GM12878 (cell line): Measurements from ENCODE around the gene IL3RA. TPM values are rescaled to one million over a fixed set of nuclear protein-coding genes. Genes with fewer than 3 reads are reported as not detected.

Source experiments
- ATF7 ChIP-seq: fragments of 450-650 bp; IDR thresholded peaks from 2 replicates; pipeline ENCODE4 v1.6.1; 2016; ENCODE audit warnings: low read depth, mild to moderate bottlenecking
- BCL3 ChIP-seq: IDR thresholded peaks from 2 replicates; pipeline ENCODE4 v1.6.1; 2011; ENCODE audit warnings: borderline replicate concordance, low read depth, mild to moderate bottlenecking, moderate library complexity, low read length; ENCODE audit not compliant: insufficient read depth, poor library complexity, severe bottlenecking
- CBFB ChIP-seq: IDR thresholded peaks from 2 replicates; pipeline ENCODE4 v1.6.1; 2016; ENCODE audit warnings: antibody characterized with exemption, low read depth
- CBX5 ChIP-seq: sonication (generic); IDR thresholded peaks from 2 replicates; pipeline ENCODE4 v1.6.1; 2016; ENCODE audit warnings: low read depth, moderate library complexity, mild to moderate bottlenecking, inconsistent platforms
- CEBPB ChIP-seq, 2 experiments: fragments of 150-350 bp in 1 of 2; IDR thresholded peaks; 2 replicates each; pipeline ENCODE4 v1.6.1; 2012 to 2014; ENCODE audit warnings: low read depth in 2 of 2, low read length in 2 of 2, borderline replicate concordance in 1 of 2, inconsistent platforms in 1 of 2
- ELK1 ChIP-seq: IDR thresholded peaks from 2 replicates; pipeline ENCODE4 v1.6.1; 2012; ENCODE audit warnings: low read depth, low read length, improper control_type of control experiment
- FOS ChIP-seq: IDR thresholded peaks from 3 replicates; pipeline ENCODE4 v1.6.1; 2011; ENCODE audit warnings: borderline replicate concordance; ENCODE audit not compliant: insufficient read length; ENCODE audit errors: extremely low read depth
- HCFC1 ChIP-seq: fragments of 150-350 bp; IDR thresholded peaks from 2 replicates; pipeline ENCODE4 v1.6.1; 2014; ENCODE audit warnings: low read length
- HDAC2 ChIP-seq: fragments of 200-600 bp; sonication (generic); IDR thresholded peaks from 2 replicates; pipeline ENCODE4 v1.6.1; 2017
- HDAC6 ChIP-seq: fragments of 200-600 bp; sonication (generic); IDR thresholded peaks from one replicate; pipeline ENCODE4 v1.8.0; 2017; ENCODE audit warnings: antibody characterized with exemption; ENCODE audit not compliant: unreplicated experiment
- JUND ChIP-seq: IDR thresholded peaks from 2 replicates; pipeline ENCODE4 v1.6.1; 2012; ENCODE audit warnings: low read depth, mild to moderate bottlenecking, low read length, improper control_type of control experiment, moderate library complexity
- MTA3 ChIP-seq: IDR thresholded peaks from 2 replicates; pipeline ENCODE4 v1.6.1; 2012; ENCODE audit warnings: low read length, inconsistent platforms, borderline replicate concordance
- NFIC ChIP-seq: IDR thresholded peaks from 2 replicates; pipeline ENCODE4 v1.6.1; 2012; ENCODE audit warnings: low read depth, mild to moderate bottlenecking, inconsistent platforms, low read length, moderate library complexity
- NR2C1 ChIP-seq: fragments of 450-650 bp; IDR thresholded peaks from 2 replicates; pipeline ENCODE4 v1.6.1; 2017; ENCODE audit warnings: antibody characterized with exemption, mild to moderate bottlenecking, moderate library complexity
- NR2F1 ChIP-seq: fragments of 450-650 bp; conservative IDR thresholded peaks from 2 replicates; pipeline ENCODE4 v1.6.1; 2017; ENCODE audit warnings: mild to moderate bottlenecking
- POU2F2 ChIP-seq: IDR thresholded peaks from 3 replicates; pipeline ENCODE4 v1.6.1; 2011; ENCODE audit warnings: low read depth, mild to moderate bottlenecking, low read length, borderline replicate concordance
- RCOR1 ChIP-seq: conservative IDR thresholded peaks from 2 replicates; pipeline ENCODE4 v1.6.1; 2012; ENCODE audit warnings: low read depth, low read length, improper control_type of control experiment
- SIX5 ChIP-seq: IDR thresholded peaks from 2 replicates; pipeline ENCODE4 v1.6.1; 2011; ENCODE audit warnings: mild to moderate bottlenecking, low read depth, low read length, moderate library complexity; ENCODE audit not compliant: severe bottlenecking
- SMARCA5 ChIP-seq: fragments of 450-650 bp; IDR thresholded peaks from 2 replicates; pipeline ENCODE4 v1.6.1; 2017; ENCODE audit warnings: mild to moderate bottlenecking
- SMC3 ChIP-seq: IDR thresholded peaks from 2 replicates; pipeline ENCODE4 v1.6.1; 2011; ENCODE audit warnings: low read length, improper control_type of control experiment, borderline replicate concordance
- SPI1 ChIP-seq: IDR thresholded peaks from 2 replicates; pipeline ENCODE4 v1.6.1; 2011; ENCODE audit warnings: low read depth, mild to moderate bottlenecking, low read length, moderate library complexity, borderline replicate concordance; ENCODE audit not compliant: insufficient read depth
- polyA plus RNA-seq, 11 experiments: library from polyadenylated mRNA; depleted of rRNA in 4 of 11; unstranded in 6 of 11; stranded (reverse) in 5 of 11; fragments of >200 nt; fragmentation: Nextera tagmentation in 4 of 11; fragmentation: Illumina TruSeq in 1 of 11; extraction: Ambion mirVana in 4 of 11; extraction: Trizol in 1 of 11; gene quantifications; 1 replicate in 1 of 11; 2 replicates in 10 of 11; pipeline versions ENCODE4 v1.2.1 to v1.2.3, GENCODE V29; 2011 to 2016; ENCODE audit warnings: inconsistent platforms in 2 of 11, missing spikeins in 2 of 11, low read depth in 1 of 11
- total RNA-seq, 4 experiments: library from RNA; depleted of rRNA in 3 of 4; stranded (reverse); fragments of >200 nt in 3 of 4; fragmentation: Illumina TruSeq in 1 of 4; extraction: Trizol in 1 of 4; gene quantifications; 2 replicates each; pipeline versions ENCODE4 v1.2.1 to v1.2.3, GENCODE V29; 2013 to 2021
- TF ChIP-seq, protein P1 (sequence below): fragments of 450-650 bp; IDR thresholded peaks from 2 replicates; pipeline ENCODE4 v1.6.1; 2017; ENCODE audit warnings: mild to moderate bottlenecking, low read depth, inconsistent platforms; ENCODE audit not compliant: poor library complexity, severe bottlenecking
- TF ChIP-seq, protein P2 (sequence below): IDR thresholded peaks from 2 replicates; pipeline ENCODE4 v1.6.1; 2012; ENCODE audit warnings: mild to moderate bottlenecking, low read depth, low read length

The IL3RA gene
- total and polyA plus RNA-seq, 10 of the 15 experiments (the other 5 are each of a cell fraction or from before 2014, with no cell fraction given), result 2.1 to 31.1 (median 17.9) TPM

GRCh38 chrX:1392376-1393068, 55.9 kb downstream of the IL3RA start (continued):
- TF ChIP-seq SMC3, result no peak
- no peak for TF ChIP-seq SIX5
- TF ChIP-seq, protein P1, sequence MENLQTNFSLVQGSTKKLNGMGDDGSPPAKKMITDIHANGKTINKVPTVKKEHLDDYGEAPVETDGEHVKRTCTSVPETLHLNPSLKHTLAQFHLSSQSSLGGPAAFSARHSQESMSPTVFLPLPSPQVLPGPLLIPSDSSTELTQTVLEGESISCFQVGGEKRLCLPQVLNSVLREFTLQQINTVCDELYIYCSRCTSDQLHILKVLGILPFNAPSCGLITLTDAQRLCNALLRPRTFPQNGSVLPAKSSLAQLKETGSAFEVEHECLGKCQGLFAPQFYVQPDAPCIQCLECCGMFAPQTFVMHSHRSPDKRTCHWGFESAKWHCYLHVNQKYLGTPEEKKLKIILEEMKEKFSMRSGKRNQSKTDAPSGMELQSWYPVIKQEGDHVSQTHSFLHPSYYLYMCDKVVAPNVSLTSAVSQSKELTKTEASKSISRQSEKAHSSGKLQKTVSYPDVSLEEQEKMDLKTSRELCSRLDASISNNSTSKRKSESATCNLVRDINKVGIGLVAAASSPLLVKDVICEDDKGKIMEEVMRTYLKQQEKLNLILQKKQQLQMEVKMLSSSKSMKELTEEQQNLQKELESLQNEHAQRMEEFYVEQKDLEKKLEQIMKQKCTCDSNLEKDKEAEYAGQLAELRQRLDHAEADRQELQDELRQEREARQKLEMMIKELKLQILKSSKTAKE, result no peak
- TF ChIP-seq, protein P2, sequence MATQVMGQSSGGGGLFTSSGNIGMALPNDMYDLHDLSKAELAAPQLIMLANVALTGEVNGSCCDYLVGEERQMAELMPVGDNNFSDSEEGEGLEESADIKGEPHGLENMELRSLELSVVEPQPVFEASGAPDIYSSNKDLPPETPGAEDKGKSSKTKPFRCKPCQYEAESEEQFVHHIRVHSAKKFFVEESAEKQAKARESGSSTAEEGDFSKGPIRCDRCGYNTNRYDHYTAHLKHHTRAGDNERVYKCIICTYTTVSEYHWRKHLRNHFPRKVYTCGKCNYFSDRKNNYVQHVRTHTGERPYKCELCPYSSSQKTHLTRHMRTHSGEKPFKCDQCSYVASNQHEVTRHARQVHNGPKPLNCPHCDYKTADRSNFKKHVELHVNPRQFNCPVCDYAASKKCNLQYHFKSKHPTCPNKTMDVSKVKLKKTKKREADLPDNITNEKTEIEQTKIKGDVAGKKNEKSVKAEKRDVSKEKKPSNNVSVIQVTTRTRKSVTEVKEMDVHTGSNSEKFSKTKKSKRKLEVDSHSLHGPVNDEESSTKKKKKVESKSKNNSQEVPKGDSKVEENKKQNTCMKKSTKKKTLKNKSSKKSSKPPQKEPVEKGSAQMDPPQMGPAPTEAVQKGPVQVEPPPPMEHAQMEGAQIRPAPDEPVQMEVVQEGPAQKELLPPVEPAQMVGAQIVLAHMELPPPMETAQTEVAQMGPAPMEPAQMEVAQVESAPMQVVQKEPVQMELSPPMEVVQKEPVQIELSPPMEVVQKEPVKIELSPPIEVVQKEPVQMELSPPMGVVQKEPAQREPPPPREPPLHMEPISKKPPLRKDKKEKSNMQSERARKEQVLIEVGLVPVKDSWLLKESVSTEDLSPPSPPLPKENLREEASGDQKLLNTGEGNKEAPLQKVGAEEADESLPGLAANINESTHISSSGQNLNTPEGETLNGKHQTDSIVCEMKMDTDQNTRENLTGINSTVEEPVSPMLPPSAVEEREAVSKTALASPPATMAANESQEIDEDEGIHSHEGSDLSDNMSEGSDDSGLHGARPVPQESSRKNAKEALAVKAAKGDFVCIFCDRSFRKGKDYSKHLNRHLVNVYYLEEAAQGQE, result no peak
- TF ChIP-seq NR2C1, result peak; percentile 99
- TF ChIP-seq HCFC1, result peak; percentile 41; the same call in 1 of the 2 replicates
- no peak for TF ChIP-seq ELK1
- TF ChIP-seq NFIC, result no peak
- TF ChIP-seq POU2F2, result peak; percentile 38; the same call in 1 of the 3 replicates
- TF ChIP-seq CEBPB (IDR thresholded peaks at IDR 0.05; ENCODE audit: borderline replicate concordance in 1 of 2, low read depth in 2 of 2, low read length in 2 of 2), result no peak
- TF ChIP-seq RCOR1, result no peak
- peak; percentile 100 for TF ChIP-seq NR2F1
- TF ChIP-seq JUND, result no peak
- peak; percentile 86 for TF ChIP-seq SMARCA5
- no peak for TF ChIP-seq ATF7
- TF ChIP-seq HDAC6, result no peak
- TF ChIP-seq SPI1, result no peak
- no peak for TF ChIP-seq HDAC2
- no peak for TF ChIP-seq CBX5
- TF ChIP-seq CBFB, result no peak
- TF ChIP-seq FOS, result no peak
- no peak for TF ChIP-seq MTA3
- no peak for TF ChIP-seq BCL3
